VCaP (cell line): ENCODE data around the gene FUZ.

Experiments
- H3K27ac ChIP-seq: fragments of 450-650 bp; 2 replicates; pipeline ENCODE4 v1.5.1; 2017
- TF ChIP-seq, protein P1 (sequence below): fragments of 450-650 bp; conservative IDR thresholded peaks from 2 replicates; pipeline ENCODE4 v1.5.1; 2017; ENCODE audit warnings: mild to moderate bottlenecking, moderate library complexity

Gene FUZ

DNA sequence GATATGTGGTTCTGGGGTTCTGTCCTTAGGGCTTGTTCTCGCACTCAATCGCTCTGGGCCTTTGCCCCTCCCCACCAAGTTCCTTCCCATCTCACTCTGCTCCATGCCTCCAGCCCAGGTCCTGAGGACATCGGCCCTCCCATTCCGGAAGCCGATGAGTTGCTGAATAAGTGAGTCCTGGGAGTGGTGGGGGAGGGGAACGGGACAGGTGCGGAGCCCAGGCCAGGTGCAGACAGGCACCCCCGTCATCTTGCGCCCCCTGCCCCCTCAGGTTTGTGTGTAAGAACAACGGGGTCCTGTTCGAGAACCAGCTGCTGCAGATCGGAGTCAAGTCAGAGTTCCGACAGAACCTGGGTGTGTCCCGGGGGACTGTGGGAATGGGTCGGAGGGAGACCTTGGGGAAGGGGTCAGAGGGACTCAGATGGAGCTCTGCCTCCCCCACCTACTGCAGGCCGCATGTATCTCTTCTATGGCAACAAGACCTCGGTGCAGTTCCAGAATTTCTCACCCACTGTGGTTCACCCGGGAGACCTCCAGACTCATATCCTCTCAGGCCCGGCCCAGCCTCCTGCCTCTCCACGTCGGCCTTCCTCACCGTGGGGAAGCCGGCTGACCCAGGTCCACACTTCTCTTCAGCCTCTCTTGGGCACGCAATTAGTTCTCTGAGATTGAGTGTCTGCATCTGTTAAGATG is 10.1 kb downstream of the FUZ start:
- TF ChIP-seq, protein P1, sequence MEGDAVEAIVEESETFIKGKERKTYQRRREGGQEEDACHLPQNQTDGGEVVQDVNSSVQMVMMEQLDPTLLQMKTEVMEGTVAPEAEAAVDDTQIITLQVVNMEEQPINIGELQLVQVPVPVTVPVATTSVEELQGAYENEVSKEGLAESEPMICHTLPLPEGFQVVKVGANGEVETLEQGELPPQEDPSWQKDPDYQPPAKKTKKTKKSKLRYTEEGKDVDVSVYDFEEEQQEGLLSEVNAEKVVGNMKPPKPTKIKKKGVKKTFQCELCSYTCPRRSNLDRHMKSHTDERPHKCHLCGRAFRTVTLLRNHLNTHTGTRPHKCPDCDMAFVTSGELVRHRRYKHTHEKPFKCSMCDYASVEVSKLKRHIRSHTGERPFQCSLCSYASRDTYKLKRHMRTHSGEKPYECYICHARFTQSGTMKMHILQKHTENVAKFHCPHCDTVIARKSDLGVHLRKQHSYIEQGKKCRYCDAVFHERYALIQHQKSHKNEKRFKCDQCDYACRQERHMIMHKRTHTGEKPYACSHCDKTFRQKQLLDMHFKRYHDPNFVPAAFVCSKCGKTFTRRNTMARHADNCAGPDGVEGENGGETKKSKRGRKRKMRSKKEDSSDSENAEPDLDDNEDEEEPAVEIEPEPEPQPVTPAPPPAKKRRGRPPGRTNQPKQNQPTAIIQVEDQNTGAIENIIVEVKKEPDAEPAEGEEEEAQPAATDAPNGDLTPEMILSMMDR = no peak

DNA sequence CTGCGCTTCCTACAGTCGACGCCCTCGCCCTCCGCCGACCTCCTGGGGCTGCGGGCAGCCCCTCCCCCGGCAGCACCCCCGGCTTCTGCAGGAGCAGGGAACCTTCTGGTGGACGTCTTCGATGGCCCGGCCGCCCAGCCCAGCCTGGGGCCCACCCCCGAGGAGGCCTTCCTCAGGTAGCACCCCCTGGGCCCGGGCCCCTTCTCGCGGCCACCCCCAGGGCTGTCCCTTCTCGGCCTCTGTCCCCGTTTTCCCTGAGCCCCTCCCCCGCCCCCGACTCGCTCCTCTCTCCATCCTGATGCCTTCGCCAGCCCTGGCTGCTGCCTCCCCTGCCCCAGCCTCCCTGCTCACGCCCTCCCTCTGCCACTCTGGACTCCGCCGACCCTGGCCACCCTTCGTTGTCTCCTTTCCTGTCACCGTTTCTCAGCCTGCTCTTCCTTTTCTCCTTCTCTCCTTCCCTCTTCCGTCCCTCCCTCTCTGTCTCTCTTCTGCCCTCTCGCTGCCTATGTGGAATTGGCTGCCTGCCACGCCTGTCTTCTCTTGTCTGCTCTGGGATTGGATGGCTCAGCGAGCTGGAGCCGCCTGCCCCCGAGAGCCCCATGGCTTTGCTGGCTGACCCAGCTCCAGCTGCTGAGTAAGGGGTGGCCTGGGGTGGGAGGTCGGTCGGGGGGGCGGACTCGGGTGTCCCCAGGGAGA is 11.0 kb downstream of the FUZ start:
- H3K27ac ChIP-seq = peak overlapping the region; percentile 49; the same call in 1 of the 2 replicates

More for the DNA sequence above, 10.1 kb downstream of the FUZ start:
- peak overlapping the region; percentile 49; the same call in 1 of the 2 replicates for H3K27ac ChIP-seq

DNA sequence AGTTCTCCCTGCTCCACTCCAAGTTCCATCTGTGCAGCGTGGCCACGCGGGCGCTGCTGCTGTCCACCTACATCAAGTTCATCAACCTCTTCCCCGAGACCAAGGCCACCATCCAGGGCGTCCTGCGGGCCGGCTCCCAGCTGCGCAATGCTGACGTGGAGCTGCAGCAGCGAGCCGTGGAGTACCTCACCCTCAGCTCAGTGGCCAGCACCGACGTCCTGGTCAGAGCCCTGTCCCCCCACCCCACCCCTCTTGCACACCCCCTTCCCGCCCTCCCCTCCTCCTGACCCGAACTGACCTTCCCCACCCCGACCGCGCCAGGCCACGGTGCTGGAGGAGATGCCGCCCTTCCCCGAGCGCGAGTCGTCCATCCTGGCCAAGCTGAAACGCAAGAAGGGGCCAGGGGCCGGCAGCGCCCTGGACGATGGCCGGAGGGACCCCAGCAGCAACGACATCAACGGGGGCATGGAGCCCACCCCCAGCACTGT is 11.6 kb downstream of the FUZ start:
- peak overlapping the region; percentile 49; the same call in 1 of the 2 replicates for H3K27ac ChIP-seq
- TF ChIP-seq, protein P1 = no peak

More for the DNA sequence above, 11.0 kb downstream of the FUZ start:
- TF ChIP-seq, protein P1 = no peak

DNA sequence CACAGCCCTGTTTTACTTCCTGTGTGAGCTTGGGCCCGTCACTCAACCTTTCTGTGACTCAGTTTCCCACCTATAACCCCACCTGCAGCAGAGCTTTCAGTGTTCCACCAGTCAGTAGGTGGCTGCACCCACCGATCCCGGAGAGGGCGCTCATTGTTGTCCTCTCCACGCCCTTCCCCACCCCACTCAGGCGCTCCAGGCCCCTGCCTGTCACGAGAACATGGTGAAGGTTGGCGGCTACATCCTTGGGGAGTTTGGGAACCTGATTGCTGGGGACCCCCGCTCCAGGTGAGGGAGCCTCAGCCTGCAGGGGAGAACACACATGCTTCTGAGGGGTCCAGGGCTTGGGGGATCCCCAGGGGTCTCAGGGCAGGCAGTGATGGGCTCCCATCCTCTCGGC is 12.3 kb downstream of the FUZ start:
- TF ChIP-seq, protein P1 = no peak
- H3K27ac ChIP-seq = no peak overlapping the region

DNA sequence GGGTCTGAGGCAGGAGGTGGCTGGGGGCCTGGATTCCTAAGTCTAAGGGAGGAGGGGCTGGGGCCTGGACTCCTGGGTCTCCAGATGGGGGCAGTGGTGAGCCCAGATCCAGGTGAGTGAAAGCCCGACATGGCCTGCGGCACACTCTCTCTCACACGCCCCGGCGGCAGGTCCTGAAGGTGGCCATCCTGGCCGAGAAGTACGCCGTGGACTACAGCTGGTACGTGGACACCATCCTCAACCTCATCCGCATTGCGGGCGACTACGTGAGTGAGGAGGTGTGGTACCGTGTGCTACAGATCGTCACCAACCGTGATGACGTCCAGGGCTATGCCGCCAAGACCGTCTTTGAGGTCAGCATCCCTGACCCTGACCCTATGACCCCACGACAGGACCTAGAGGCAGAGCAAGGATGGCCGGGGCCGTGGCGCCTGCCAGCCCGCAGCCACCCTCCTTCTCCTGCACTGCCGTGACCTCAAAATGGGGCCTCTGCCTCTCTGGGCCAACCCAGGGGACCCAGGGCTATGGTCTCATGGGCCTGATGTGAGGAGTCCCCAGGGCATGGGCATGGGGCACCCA is 13.2 kb downstream of the FUZ start:
- TF ChIP-seq, protein P1 = peak; percentile 12; the same call in 1 of the 2 replicates
- no peak overlapping the region for H3K27ac ChIP-seq

DNA sequence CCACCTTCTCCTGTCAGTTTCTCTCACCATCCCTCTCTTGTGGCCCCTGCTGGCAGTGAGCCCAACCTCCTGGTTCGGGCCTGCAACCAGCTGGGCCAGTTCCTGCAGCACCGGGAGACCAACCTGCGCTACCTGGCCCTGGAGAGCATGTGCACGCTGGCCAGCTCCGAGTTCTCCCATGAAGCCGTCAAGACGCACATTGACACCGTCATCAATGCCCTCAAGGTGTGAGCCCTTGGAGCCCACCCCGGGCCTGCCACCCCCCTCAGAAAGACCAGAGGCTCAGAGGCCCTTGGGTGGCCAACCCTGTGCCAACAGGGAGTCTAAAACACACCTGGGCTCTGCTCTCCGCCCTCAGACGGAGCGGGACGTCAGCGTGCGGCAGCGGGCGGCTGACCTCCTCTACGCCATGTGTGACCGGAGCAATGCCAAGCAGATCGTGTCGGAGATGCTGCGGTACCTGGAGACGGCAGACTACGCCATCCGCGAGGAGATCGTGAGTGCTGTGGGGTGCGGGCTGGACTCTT is 13.8 kb downstream of the FUZ start:
- TF ChIP-seq, protein P1 = no peak
- H3K27ac ChIP-seq = no peak overlapping the region

DNA sequence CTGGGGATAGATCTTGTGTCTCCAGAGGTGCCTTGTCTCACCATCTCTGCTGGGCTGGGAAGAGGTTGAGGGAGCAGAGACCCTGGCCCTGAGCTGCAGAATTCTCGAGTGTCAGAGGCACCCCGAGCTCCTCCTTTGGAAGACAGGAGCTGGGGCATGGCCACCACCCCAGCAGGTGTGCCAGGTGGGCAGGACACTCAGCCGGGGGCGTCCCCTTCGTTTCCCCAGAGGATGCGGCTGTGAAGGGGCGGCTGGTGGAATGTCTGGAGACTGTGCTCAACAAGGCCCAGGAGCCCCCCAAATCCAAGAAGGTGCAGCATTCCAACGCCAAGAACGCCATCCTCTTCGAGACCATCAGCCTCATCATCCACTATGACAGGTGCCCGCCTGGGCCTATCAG is 14.5 kb downstream of the FUZ start:
- no peak overlapping the region for H3K27ac ChIP-seq
- TF ChIP-seq, protein P1 = no peak
